Endodermal cell (in vitro differentiated cells): ENCODE results near the gene CDCA8. TPM values are rescaled to one million over a fixed set of nuclear protein-coding genes. Genes with fewer than 3 reads are reported as not detected.

Experiments used
- DNase-seq: peaks from one replicate; pipeline ENCODE4 v3.0.0-alpha.2; 2017
- H3K27ac ChIP-seq: 2 replicates; pipeline ENCODE4 v1.5.1; 2013; ENCODE audit warnings: mild to moderate bottlenecking, low read depth, low read length, moderate library complexity
- H3K27me3 ChIP-seq: 2 replicates; pipeline ENCODE4 v1.6.1; 2013; ENCODE audit warnings: mild to moderate bottlenecking, low read length, moderate library complexity; ENCODE audit not compliant: insufficient read depth, control insufficient read depth, poor library complexity, severe bottlenecking
- H3K36me3 ChIP-seq: 2 replicates; pipeline ENCODE4 v1.7.0; 2013; ENCODE audit warnings: mild to moderate bottlenecking, low read length, moderate library complexity; ENCODE audit not compliant: control insufficient read depth, insufficient read depth
- H3K4me1 ChIP-seq: one replicate; pipeline ENCODE4 v1.7.0; 2013; ENCODE audit warnings: low read length; ENCODE audit not compliant: control insufficient read depth, insufficient read depth
- H3K4me3 ChIP-seq: 2 replicates; pipeline ENCODE4 v1.5.1; 2013; ENCODE audit warnings: mild to moderate bottlenecking, low read length, moderate library complexity
- H3K9ac ChIP-seq: 2 replicates; pipeline ENCODE4 v1.6.1; 2013; ENCODE audit warnings: mild to moderate bottlenecking, low read length, moderate library complexity; ENCODE audit not compliant: poor library complexity, severe bottlenecking; ENCODE audit errors: extremely low read depth
- H3K9me3 ChIP-seq: 2 replicates; pipeline ENCODE4 v1.6.1; 2013; ENCODE audit warnings: mild to moderate bottlenecking, low read length, moderate library complexity; ENCODE audit not compliant: control insufficient read depth
- H3K27ac Mint-ChIP-seq: 2 replicates; pipeline ENCODE4 v1.8.0; 2020; ENCODE audit warnings: mixed read lengths
- H3K27me3 Mint-ChIP-seq: 2 replicates; pipeline ENCODE4 v1.8.0; 2021; ENCODE audit warnings: mild to moderate bottlenecking, mixed read lengths; ENCODE audit not compliant: insufficient read depth
- H3K36me3 Mint-ChIP-seq: 2 replicates; pipeline ENCODE4 v1.8.0; 2020; ENCODE audit warnings: low read depth, mixed read lengths
- H3K4me1 Mint-ChIP-seq: 2 replicates; pipeline ENCODE4 v1.8.0; 2020; ENCODE audit warnings: mixed read lengths
- H3K4me3 Mint-ChIP-seq: 2 replicates; pipeline ENCODE4 v1.8.0; 2020; ENCODE audit warnings: mild to moderate bottlenecking, moderate library complexity, mixed read lengths
- H3K9me3 Mint-ChIP-seq: 2 replicates; pipeline ENCODE4 v1.8.0; 2020; ENCODE audit warnings: mild to moderate bottlenecking, mixed read lengths
- CTCF ChIP-seq: fragments of 200-600 bp; sonication (generic); conservative IDR thresholded peaks from 2 replicates; pipeline ENCODE4 v1.5.0; 2021; ENCODE audit warnings: antibody characterized with exemption, mild to moderate bottlenecking
- WGBS, 2 experiments: methylation state at CpG; one replicate each; pipeline versions ENCODE4 v1.1.5 to v1.1.7; 2013; ENCODE audit warnings: missing lambda C conversion rate in 2 of 2, mixed read lengths in 1 of 2; ENCODE audit not compliant: insufficient coverage in 1 of 2, insufficient read length in 1 of 2; 5-methylcytosine and 5-hydroxymethylcytosine counted together
- total RNA-seq, 2 donors: library from RNA; stranded (reverse); fragmentation: NEBNext Ultra II Directional in 1 of 2; extraction: Animal tissue kit (Norgen Biotek cat#: 25700) in 1 of 2; gene quantifications; 2 replicates in 1 of 2; 3 replicates in 1 of 2; pipeline ENCODE4 v1.2.1, GENCODE V29; 2021

CDCA8 gene
- total RNA-seq, 2 donors from 2014 or later, result 27.7 to 49.7 TPM

DNA sequence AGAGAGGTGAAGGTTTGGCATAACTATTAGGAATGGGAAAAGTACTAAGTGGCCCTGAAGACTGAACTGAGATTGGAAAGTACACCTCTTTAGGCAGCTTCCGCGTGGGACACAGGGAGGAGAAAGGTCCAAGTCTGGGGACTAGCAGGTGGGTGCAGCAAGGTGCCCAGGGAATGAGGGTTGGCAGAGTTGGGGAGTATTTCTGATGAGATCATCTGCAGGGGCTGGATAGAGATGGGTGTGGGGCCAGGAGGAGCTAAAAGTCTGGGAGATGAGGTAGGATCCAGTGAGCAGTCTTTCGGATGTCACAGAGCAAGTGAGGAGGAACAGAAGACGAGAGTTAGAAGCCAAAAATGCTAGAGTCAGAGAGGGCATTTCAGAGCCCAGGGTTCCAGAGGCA lies 36.1 kb downstream of the CDCA8 start:
- peaks cover 60% of the 10 kb centered on the region for H3K27me3 Mint-ChIP-seq
- Histone ChIP-seq H3K4me3 (no peak overlapping the region), H3K27ac (no peak overlapping the region), H3K27me3 (peaks cover 57% of the 10 kb centered on the region), H3K9me3 (no peaks in the 10 kb centered on the region), H3K9ac (no peak overlapping the region), H3K4me1 (no peaks in the 10 kb centered on the region), H3K36me3 (no peaks in the 10 kb centered on the region)
- TF ChIP-seq CTCF, result no peak
- no peak overlapping the region for H3K4me3 Mint-ChIP-seq
- WGBS, 2 experiments, result 85 to 87% methylated on average over 4 of the region's 4 CpGs
- no peak for DNase-seq
- H3K9me3 Mint-ChIP-seq, result no peaks in the 10 kb centered on the region
- H3K27ac Mint-ChIP-seq, result no peak overlapping the region
- no peaks in the 10 kb centered on the region for H3K36me3 Mint-ChIP-seq
- peaks cover 15% of the 10 kb centered on the region for H3K4me1 Mint-ChIP-seq

DNA sequence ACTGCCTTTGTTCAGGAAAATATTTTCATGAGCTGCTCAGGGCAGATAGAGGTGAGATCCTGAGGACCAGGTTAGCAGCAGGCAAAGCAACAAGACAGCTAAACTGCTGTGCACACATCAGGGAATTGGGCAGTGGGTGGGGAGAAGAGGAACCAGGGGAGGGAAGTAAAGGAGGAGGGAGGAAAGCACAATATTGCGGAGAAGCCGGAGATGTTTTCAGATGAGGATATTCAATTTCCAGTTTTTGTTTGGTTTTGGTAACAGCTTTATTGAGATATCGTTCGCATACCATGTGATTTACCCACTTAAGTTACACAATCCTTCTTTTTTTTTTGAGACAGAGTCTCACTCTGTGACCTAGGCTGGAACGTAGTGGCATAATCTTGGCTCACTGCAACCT lies 38.1 kb downstream of the CDCA8 start:
- Mint-ChIP-seq H3K36me3 (no peaks in the 10 kb centered on the region), H3K4me1 (peaks cover 7% of the 10 kb centered on the region), H3K27me3 (peaks cover 75% of the 10 kb centered on the region), H3K27ac (no peak overlapping the region), H3K9me3 (no peaks in the 10 kb centered on the region), H3K4me3 (no peak overlapping the region)
- TF ChIP-seq CTCF, result no peak
- Histone ChIP-seq H3K9me3 (no peaks in the 10 kb centered on the region), H3K36me3 (no peaks in the 10 kb centered on the region), H3K27ac (no peak overlapping the region), H3K4me1 (no peaks in the 10 kb centered on the region), H3K27me3 (peaks cover 74% of the 10 kb centered on the region), H3K4me3 (no peak overlapping the region), H3K9ac (no peak overlapping the region)
- 86 to 92% methylated on average over 2 to 5 of the region's 5 CpGs for WGBS, 2 experiments
- DNase-seq, result peak; percentile 24

DNA sequence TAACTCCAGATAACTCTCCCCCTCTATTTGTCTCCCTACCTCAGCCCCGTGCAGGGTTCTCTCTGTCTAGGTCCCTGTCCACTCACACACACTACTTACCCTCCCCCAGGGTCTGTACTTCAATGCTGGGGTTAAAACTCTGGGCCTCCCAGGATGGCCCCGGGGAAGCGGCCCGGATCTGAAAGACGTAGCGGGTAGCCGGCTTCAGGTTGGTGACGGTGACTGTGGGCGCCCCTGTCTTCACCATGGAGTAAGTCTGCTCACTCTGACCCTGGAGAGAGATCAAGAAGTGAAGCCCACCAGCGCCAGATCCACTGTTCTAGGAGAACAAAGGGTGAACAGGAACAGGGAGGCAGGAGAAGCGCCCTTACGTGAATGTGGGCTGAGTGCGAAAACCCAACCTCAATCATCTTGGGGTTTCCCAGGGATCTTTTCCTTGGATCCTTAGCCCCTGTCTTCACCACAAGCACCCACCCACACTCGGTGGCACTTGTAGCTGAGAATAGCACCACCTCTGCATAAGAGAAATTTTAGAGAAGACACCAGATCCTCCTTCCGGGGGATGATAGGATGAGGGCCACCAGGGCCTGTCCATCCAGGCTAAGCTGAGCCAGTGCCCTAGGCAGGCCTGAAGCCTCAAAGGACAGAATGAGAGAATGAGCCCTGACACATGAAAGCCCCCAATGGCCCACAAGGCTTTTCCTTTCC lies 39.1 kb downstream of the CDCA8 start:
- Mint-ChIP-seq H3K36me3 (no peaks in the 10 kb centered on the region), H3K27ac (no peak overlapping the region), H3K27me3 (peaks cover 76% of the 10 kb centered on the region), H3K9me3 (no peaks in the 10 kb centered on the region), H3K4me3 (no peak overlapping the region), H3K4me1 (peaks cover 7% of the 10 kb centered on the region)
- Histone ChIP-seq H3K4me1 (no peaks in the 10 kb centered on the region), H3K4me3 (no peak overlapping the region), H3K27ac (no peak overlapping the region), H3K9ac (no peak overlapping the region), H3K27me3 (peaks cover 84% of the 10 kb centered on the region), H3K36me3 (no peaks in the 10 kb centered on the region), H3K9me3 (no peaks in the 10 kb centered on the region)
- TF ChIP-seq CTCF, result no peak
- DNase-seq, result peak; percentile 30
- 91 to 97% methylated on average over 11 to 15 of the region's 15 CpGs for whole genome bisulfite sequencing, 2 experiments
